ENCODE results near the gene SERPINI1.

DNA sequence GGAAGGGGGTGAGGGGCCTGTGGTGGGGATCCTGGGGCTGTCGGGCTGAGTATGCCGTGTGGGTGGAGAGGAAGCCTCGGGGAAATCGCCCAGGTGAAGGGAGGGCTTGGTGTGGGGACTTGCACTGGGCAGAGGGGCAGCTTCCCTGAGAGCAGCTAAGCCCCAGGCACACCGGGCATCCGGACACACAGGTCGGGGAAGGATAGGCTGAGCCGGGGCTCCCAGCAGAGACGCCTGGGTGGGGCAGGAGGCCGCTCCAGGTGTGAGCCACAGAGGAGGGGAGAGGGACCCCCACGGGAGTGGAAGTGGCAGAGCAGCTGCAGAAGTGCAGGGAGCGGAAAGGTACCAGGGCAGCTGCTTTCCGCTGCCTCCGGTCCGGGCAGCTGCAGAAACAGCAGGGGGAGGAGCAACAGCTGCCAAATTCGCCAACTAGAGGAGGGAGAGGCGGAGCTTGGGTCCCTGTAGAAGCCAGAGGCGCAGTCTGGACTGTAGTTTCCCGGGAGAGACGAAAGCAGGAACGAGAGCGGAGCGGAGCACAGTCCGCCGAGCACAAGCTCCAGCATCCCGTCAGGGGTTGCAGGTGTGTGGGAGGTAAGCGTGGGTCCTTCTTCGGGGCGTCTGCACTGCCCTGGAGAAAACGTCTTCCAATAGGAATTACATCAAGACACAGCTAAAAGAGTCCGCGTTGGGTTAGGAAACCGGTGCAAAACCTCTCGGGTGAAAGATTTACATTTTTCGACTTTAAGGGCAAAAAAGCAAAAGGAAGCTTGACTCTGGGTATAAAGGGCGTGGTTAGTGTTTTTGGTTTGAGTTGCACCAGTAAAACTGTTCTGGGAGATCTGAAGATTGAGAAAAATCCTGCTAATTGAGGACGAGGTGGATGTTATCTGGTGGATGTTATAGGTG, at the start of gene SERPINI1:
- TF ChIP-seq, protein P1, sequence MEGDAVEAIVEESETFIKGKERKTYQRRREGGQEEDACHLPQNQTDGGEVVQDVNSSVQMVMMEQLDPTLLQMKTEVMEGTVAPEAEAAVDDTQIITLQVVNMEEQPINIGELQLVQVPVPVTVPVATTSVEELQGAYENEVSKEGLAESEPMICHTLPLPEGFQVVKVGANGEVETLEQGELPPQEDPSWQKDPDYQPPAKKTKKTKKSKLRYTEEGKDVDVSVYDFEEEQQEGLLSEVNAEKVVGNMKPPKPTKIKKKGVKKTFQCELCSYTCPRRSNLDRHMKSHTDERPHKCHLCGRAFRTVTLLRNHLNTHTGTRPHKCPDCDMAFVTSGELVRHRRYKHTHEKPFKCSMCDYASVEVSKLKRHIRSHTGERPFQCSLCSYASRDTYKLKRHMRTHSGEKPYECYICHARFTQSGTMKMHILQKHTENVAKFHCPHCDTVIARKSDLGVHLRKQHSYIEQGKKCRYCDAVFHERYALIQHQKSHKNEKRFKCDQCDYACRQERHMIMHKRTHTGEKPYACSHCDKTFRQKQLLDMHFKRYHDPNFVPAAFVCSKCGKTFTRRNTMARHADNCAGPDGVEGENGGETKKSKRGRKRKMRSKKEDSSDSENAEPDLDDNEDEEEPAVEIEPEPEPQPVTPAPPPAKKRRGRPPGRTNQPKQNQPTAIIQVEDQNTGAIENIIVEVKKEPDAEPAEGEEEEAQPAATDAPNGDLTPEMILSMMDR (IDR thresholded peaks at IDR 0.05) = no peak
- no peak for TF ChIP-seq EP300 (IDR thresholded peaks at IDR 0.05; ENCODE audit: low read depth)
